ENCODE data around the gene CORO2A. TPM values are rescaled to one million over a fixed set of nuclear protein-coding genes. Genes with fewer than 3 reads are reported as not detected.
A peak's percentile ranks its signal among the peaks of the same experiment; 100 is the strongest.

CORO2A gene
- total and polyA plus RNA-seq, 10 of the 15 experiments (the other 5 are each of a cell fraction or from before 2014, with no cell fraction given) = 1.0 to 5.3 (median 3.5) TPM

GRCh38 chr9:98117984-98118639 lies 74.3 kb downstream of the CORO2A start:
- intact Hi-C loops (cut with micrococcal nuclease; ENCODE audit: unreplicated experiment) (loop anchor here (1.0 to 5.0 kb wide), 5 partner anchors 15 to 145 kb away; partner anchors contain the start of gene CORO2A), in situ Hi-C loops (cut with MboI) (no loop called here)
- ChIA-PET SMC1A (ENCODE audit: uncharacterized antibody, unreplicated experiment) (interaction anchor here (0.7 to 2.7 kb wide), 24 partner anchors 9 to 658 kb away, joined by 3 to 26 read pairs (median 5); partner anchors contain the start of gene TBC1D2), RAD21 (ENCODE audit: unreplicated experiment) (interaction anchor here (0.5 to 3.1 kb wide), 18 partner anchors 9 to 195 kb away, joined by 3 to 34 read pairs (median 10); partner anchors contain the start of genes TBC1D2 and TRMO), POLR2A (interaction anchor here (1.0 to 2.7 kb wide), 10 partner anchors 9 to 138 kb away, joined by 3 to 17 read pairs (median 4); partner anchors contain the start of genes NANS and TBC1D2), CTCF (interaction anchor here (0.6 to 2.9 kb wide), 26 partner anchors 9 to 500 kb away, joined by 3 to 49 read pairs (median 5); partner anchors contain the start of gene TBC1D2)
- WGBS (ENCODE audit: insufficient coverage, insufficient replicate concordance, low lambda C conversion rate, missing lambda C conversion rate) = 2% methylated on average over 5 of the region's 5 CpGs
- no peaks in the 10 kb centered on the region for H3K27me3 ChIP-seq (replicated peaks in 1 of 2; ENCODE audit: control insufficient read depth in 2 of 2, insufficient read depth in 2 of 2, low read length in 1 of 2)
- H3K9ac ChIP-seq (ENCODE audit: control insufficient read depth, insufficient read depth, low read length) = peak overlapping the region; percentile 88
- ATAC-seq = peak; percentile 81
- peaks cover 23% of the 10 kb centered on the region for H3K79me2 ChIP-seq (ENCODE audit: control insufficient read depth, insufficient read depth, low read length)
- H3K4me2 ChIP-seq (ENCODE audit: control insufficient read depth, insufficient read depth) = peak overlapping the region; percentile 81
- peak overlapping the region; percentile 85 for H2AFZ ChIP-seq (ENCODE audit: control insufficient read depth, low read depth, low read length)
- H3K4me3 ChIP-seq = peak overlapping the region; percentile 77
- H4K20me1 ChIP-seq (ENCODE audit: control insufficient read depth, insufficient read depth) = no peaks in the 10 kb centered on the region
- FAIRE-seq = peak; percentile 83
- H3K27ac ChIP-seq (ENCODE audit: control insufficient read depth, insufficient read depth) = peak overlapping the region; percentile 90
- H3K9me3 ChIP-seq (replicated peaks; ENCODE audit: control insufficient read depth, insufficient read depth, low read length) = no peaks in the 10 kb centered on the region
- no peak for DNase-seq (ENCODE audit: low read depth, low spot score)
- H3K4me1 ChIP-seq (ENCODE audit: control insufficient read depth, insufficient read depth, low read length) = peaks cover 25% of the 10 kb centered on the region
- TSS peak; percentile 70 for BruUV-seq (replicated peaks)
- peaks cover 0 to 6% of the 10 kb centered on the region in 2 experiments; a peak in 2 of 4 replicates for H3K36me3 ChIP-seq (ENCODE audit: control insufficient read depth in 2 of 2, insufficient read depth in 2 of 2, low read length in 1 of 2)
- TF ChIP-seq TAF1 (IDR thresholded peaks at IDR 0.05; ENCODE audit: borderline replicate concordance, low read depth, low read length) = no peak
- TF ChIP-seq MXI1 (IDR thresholded peaks at IDR 0.05; ENCODE audit: low read depth, low read length) = 0 out of 2 replicates have a peak, but pooled peaks have one; percentile 29
- no peak for TF ChIP-seq YBX1 (IDR thresholded peaks at IDR 0.05)
- 0 out of 2 replicates have a peak, but pooled peaks have one; percentile 2 for TF ChIP-seq RUNX3 (IDR thresholded peaks at IDR 0.05; ENCODE audit: low read length)
- peak; percentile 62 to 77 (median 66) for TF ChIP-seq CTCF (IDR thresholded peaks at IDR 0.05 in 2 of 3, conservative IDR thresholded peaks at IDR 0.05 in 1 of 3; ENCODE audit: control insufficient read depth in 2 of 3, extremely low read depth in 1 of 3, insufficient read depth in 1 of 3, low read depth in 3 of 3, low read length in 3 of 3)
- TF ChIP-seq FOS (IDR thresholded peaks at IDR 0.05; ENCODE audit: borderline replicate concordance, extremely low read depth, insufficient read length) = no peak
- TF ChIP-seq ETV6 (conservative IDR thresholded peaks at IDR 0.05 in 1 of 2, IDR thresholded peaks at IDR 0.05 in 1 of 2; ENCODE audit: borderline replicate concordance in 1 of 2, low read depth in 1 of 2) = no peak
- no peak for TF ChIP-seq CHD1 (IDR thresholded peaks at IDR 0.05; ENCODE audit: low read depth, low read length)
- TF ChIP-seq RCOR1 (conservative IDR thresholded peaks at IDR 0.05; ENCODE audit: low read depth, low read length) = no peak
- TF ChIP-seq HCFC1 (IDR thresholded peaks at IDR 0.05; ENCODE audit: low read length) = no peak
- TF ChIP-seq, protein P1, sequence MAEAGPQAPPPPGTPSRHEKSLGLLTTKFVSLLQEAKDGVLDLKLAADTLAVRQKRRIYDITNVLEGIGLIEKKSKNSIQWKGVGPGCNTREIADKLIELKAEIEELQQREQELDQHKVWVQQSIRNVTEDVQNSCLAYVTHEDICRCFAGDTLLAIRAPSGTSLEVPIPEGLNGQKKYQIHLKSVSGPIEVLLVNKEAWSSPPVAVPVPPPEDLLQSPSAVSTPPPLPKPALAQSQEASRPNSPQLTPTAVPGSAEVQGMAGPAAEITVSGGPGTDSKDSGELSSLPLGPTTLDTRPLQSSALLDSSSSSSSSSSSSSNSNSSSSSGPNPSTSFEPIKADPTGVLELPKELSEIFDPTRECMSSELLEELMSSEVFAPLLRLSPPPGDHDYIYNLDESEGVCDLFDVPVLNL (IDR thresholded peaks at IDR 0.05; ENCODE audit: low read depth, low read length) = no peak
- TF ChIP-seq SMAD1 (IDR thresholded peaks at IDR 0.05; ENCODE audit: low read depth, partially characterized antibody) = no peak
- TF ChIP-seq TCF3 (IDR thresholded peaks at IDR 0.05; ENCODE audit: borderline replicate concordance, insufficient read depth, low read depth, low read length) = no peak
- TF ChIP-seq WRNIP1 (IDR thresholded peaks at IDR 0.05; ENCODE audit: borderline replicate concordance, low read depth, low read length) = no peak
- no peak for TF ChIP-seq JUNB (IDR thresholded peaks at IDR 0.05)
- TF ChIP-seq, protein P2, sequence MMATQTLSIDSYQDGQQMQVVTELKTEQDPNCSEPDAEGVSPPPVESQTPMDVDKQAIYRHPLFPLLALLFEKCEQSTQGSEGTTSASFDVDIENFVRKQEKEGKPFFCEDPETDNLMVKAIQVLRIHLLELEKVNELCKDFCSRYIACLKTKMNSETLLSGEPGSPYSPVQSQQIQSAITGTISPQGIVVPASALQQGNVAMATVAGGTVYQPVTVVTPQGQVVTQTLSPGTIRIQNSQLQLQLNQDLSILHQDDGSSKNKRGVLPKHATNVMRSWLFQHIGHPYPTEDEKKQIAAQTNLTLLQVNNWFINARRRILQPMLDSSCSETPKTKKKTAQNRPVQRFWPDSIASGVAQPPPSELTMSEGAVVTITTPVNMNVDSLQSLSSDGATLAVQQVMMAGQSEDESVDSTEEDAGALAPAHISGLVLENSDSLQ (IDR thresholded peaks at IDR 0.05) = peak; percentile 54
- TF ChIP-seq SMC3 (IDR thresholded peaks at IDR 0.05; ENCODE audit: borderline replicate concordance, low read length) = peak; percentile 66; the same call in 1 of the 2 replicates
- no peak for TF ChIP-seq CBX5 (IDR thresholded peaks at IDR 0.05; ENCODE audit: low read depth)
- no peak for TF ChIP-seq CHD4 (IDR thresholded peaks at IDR 0.05)
